ENCODE measurements around the gene NQO2. TPM values are rescaled to one million over a fixed set of nuclear protein-coding genes. Genes with fewer than 3 reads are reported as not detected.

Gene NQO2
- total RNA-seq, 2 donors from 2014 or later: 27.9 to 34.3 TPM

DNA sequence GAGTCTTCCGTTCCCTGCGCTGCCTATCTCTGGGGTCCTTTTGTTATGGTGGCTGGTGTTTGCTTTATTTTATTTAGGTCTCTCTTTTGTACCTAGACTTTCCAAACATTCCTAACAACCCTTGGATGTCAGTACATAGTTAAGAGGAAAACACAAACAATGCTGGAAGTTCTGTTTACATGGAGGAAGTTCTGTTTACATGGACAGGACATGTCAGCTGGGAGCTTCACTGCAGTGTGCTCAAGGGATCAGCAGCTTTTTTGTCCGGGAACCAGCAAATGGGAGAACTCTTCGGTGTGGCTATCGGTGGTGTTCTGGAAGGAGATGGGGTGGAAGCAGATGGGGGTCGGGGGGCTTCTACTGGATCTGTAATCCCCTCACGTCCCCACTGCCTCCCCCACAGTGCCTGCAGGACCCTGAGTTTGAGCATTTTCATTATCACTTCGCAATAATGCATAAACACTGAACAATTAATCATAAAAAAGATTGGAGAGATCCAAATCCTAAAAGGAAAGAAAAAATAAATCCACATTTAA lies 31.0 kb upstream of the NQO2 start:
- intact Hi-C loops (cut with DNase I): no loop called here
- Histone ChIP-seq H3K4me3 (no peak overlapping the region), H3K27me3 (replicated peaks; ENCODE audit: insufficient read depth) (no peaks in the 10 kb centered on the region), H3K4me1 (replicated peaks) (no peaks in the 10 kb centered on the region), H3K36me3 (no peaks in the 10 kb centered on the region), H3K27ac (peak overlapping the region; percentile 56 to 68), H3K9me3 (no peaks in the 10 kb centered on the region)
- WGBS: 68% methylated on average over 8 of the region's 8 CpGs
- TF ChIP-seq POLR2A (IDR thresholded peaks at IDR 0.05): no peak
- TF ChIP-seq, protein P1, sequence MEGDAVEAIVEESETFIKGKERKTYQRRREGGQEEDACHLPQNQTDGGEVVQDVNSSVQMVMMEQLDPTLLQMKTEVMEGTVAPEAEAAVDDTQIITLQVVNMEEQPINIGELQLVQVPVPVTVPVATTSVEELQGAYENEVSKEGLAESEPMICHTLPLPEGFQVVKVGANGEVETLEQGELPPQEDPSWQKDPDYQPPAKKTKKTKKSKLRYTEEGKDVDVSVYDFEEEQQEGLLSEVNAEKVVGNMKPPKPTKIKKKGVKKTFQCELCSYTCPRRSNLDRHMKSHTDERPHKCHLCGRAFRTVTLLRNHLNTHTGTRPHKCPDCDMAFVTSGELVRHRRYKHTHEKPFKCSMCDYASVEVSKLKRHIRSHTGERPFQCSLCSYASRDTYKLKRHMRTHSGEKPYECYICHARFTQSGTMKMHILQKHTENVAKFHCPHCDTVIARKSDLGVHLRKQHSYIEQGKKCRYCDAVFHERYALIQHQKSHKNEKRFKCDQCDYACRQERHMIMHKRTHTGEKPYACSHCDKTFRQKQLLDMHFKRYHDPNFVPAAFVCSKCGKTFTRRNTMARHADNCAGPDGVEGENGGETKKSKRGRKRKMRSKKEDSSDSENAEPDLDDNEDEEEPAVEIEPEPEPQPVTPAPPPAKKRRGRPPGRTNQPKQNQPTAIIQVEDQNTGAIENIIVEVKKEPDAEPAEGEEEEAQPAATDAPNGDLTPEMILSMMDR (IDR thresholded peaks at IDR 0.05): no peak
- no peak for DNase-seq (ENCODE audit: low spot score)

DNA sequence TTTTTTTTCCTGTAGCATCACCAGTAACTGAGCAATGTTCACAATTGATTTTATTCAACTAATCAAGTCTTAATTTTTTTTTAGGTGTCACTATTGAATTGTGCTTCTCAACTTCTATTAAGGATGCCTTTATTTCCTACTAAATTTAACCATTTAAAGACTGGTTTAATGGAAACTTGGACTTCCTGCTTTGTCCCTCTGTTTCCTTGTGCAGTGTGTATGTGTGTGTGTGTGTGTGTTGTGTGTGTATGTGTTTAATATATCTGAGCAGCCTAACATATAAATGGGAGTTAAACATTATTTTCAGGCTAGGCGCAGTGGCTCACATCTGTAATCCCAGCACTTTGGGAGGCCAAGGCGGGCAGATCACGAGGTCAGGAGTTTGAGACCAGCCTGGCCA lies 30.1 kb upstream of the NQO2 start:
- H3K4me1 ChIP-seq (replicated peaks): no peaks in the 10 kb centered on the region
- TF ChIP-seq POLR2A (IDR thresholded peaks at IDR 0.05) (no peak), POLR2AphosphoS5 (IDR thresholded peaks at IDR 0.05) (no peak)
- TF ChIP-seq, protein P1 (IDR thresholded peaks at IDR 0.05): no peak
- H3K36me3 ChIP-seq: no peaks in the 10 kb centered on the region
- 90% methylated on average over 3 of the region's 3 CpGs for WGBS
- no peaks in the 10 kb centered on the region for H3K9me3 ChIP-seq
- H3K27ac ChIP-seq: no peak overlapping the region
- intact Hi-C loops (cut with DNase I): no loop called here
- DNase-seq (ENCODE audit: low spot score): no peak
- no peak overlapping the region for H3K4me3 ChIP-seq
- no peaks in the 10 kb centered on the region for H3K27me3 ChIP-seq (replicated peaks; ENCODE audit: insufficient read depth)

DNA sequence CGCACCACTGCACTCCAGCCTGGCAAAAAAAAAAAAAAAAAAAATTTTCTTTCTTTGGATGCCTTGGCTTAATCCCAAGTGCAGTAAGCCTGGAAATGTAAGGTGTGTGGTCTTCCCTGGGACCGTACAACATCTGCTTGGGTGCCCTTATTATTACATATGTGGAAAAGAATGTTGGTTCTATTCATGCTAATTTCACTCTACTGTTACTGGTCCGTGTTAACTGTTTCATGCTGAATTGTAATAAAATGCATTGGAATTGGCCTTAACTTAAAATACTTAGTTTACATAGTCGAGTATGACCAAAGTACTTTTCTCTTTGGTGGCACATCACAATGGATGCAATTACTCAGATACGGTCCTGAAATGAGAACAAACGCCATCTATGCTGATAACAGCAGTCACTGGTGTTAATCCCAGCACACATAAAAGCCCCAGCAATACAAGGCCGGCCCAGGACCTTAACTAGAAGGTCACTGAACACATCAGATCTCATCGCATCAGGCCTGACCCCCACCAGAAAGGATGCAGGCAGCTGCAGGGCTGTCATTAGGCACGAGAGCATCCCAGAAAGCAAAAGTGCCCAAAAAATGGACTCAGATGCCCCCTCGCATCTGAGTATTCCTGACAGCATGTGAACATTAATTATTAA lies 29.5 kb upstream of the NQO2 start:
- no peak for DNase-seq (ENCODE audit: low spot score)
- intact Hi-C loops (cut with DNase I): loop anchor here (2.0 kb wide), 1 partner anchor 17 kb away; no protein-coding TSS in a partner anchor
- Histone ChIP-seq H3K27me3 (replicated peaks; ENCODE audit: insufficient read depth) (no peaks in the 10 kb centered on the region), H3K27ac (peak overlapping the region; percentile 98 to 99), H3K36me3 (no peaks in the 10 kb centered on the region), H3K4me3 (peak overlapping the region; percentile 82 to 85), H3K9me3 (no peaks in the 10 kb centered on the region), H3K4me1 (replicated peaks) (no peaks in the 10 kb centered on the region)
- 35% methylated on average over 10 of the region's 10 CpGs for WGBS
- TF ChIP-seq POLR2A (IDR thresholded peaks at IDR 0.05) (no peak), POLR2AphosphoS5 (IDR thresholded peaks at IDR 0.05) (no peak)
- TF ChIP-seq, protein P1 (IDR thresholded peaks at IDR 0.05): no peak

DNA sequence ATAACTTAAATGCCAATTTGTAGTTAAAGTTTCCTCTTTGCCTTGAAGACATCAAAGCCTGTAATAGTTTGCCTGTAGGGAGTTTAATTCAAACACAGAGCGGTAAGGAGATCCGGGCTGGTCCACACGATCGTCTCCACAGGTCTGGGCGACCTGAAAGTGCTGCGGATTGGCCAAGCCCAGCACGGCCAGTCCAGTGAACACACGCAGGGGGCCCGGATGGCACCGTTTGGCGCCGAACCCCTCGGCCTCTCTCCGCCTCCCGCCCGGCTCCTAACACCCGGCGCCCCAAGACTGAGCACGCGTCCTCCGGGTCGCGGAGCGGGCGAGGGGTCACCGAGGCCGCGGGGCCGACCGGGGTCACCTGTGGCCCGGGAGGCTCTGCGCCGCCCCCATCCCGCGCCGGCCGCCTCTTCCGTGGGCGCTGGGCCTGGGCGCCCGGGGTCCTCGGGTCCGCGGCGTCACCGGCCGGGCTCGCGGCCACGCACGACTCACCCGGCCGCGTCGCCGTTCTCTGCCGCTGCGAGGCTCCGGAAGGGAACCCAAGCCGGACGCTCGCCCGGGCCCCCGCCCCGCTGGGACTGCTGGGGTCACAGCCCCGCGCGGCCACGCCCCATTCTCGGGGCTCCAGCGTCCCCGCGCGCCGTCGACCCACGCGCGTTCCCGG lies 28.8 kb upstream of the NQO2 start:
- H3K9me3 ChIP-seq: no peaks in the 10 kb centered on the region
- WGBS: 1% methylated on average over 33 of the region's 80 CpGs
- TF ChIP-seq, protein P1 (IDR thresholded peaks at IDR 0.05): no peak
- TF ChIP-seq POLR2A (IDR thresholded peaks at IDR 0.05): peak; percentile 22
- no peaks in the 10 kb centered on the region for H3K36me3 ChIP-seq
- H3K27ac ChIP-seq: peak overlapping the region; percentile 98 to 99
- H3K27me3 ChIP-seq (replicated peaks; ENCODE audit: insufficient read depth): no peaks in the 10 kb centered on the region
- intact Hi-C loops (cut with DNase I): loop anchor here (2.0 kb wide), 1 partner anchor 18 kb away; no protein-coding TSS in a partner anchor
- peak; percentile 53 for DNase-seq (ENCODE audit: low spot score)
- peak overlapping the region; percentile 82 to 85 for H3K4me3 ChIP-seq
- H3K4me1 ChIP-seq (replicated peaks): no peaks in the 10 kb centered on the region

Measured in prostate gland (tissue), 2 donors.